Liver (tissue), 9 donors: Measurements from ENCODE around the gene ACTR1A. TPM values are rescaled to one million over a fixed set of nuclear protein-coding genes. Genes with fewer than 3 reads are reported as not detected.

Experiments
- DNase-seq: peaks from one replicate; pipeline ENCODE4 v3.0.0-alpha.2; 2017; ENCODE audit warnings: low spot score
- H3K27ac ChIP-seq, 2 donors: one replicate each; pipeline ENCODE4 v1.7.0; 2013; ENCODE audit warnings: inconsistent platforms in 2 of 2, low read length in 2 of 2, control low read depth in 1 of 2, low read depth in 1 of 2, mild to moderate bottlenecking in 1 of 2
- H3K27me3 ChIP-seq, 4 donors: one replicate each; pipeline versions ENCODE4 v1.6.1 to v1.7.0; 2013; ENCODE audit warnings: low read length in 3 of 4, inconsistent platforms in 1 of 4, mild to moderate bottlenecking in 1 of 4, moderate library complexity in 1 of 4; ENCODE audit not compliant: control insufficient read depth in 4 of 4, insufficient read depth in 4 of 4
- H3K36me3 ChIP-seq, 4 donors: one replicate each; pipeline versions ENCODE4 v1.6.1 to v1.7.0; 2013; ENCODE audit warnings: low read length in 3 of 4, mild to moderate bottlenecking in 3 of 4, low read depth in 1 of 4, moderate library complexity in 1 of 4; ENCODE audit not compliant: control insufficient read depth in 4 of 4, insufficient read depth in 3 of 4
- H3K4me1 ChIP-seq, 4 donors: one replicate each; pipeline versions ENCODE4 v1.6.1 to v1.7.0; 2013; ENCODE audit warnings: low read length in 3 of 4, mild to moderate bottlenecking in 3 of 4, moderate library complexity in 1 of 4; ENCODE audit not compliant: control insufficient read depth in 4 of 4, insufficient read depth in 4 of 4
- H3K4me3 ChIP-seq, 3 donors: one replicate each; pipeline versions ENCODE4 v1.6.1 to v1.7.0; 2013; ENCODE audit warnings: low read length in 3 of 3, control low read depth in 1 of 3, low read depth in 1 of 3, mild to moderate bottlenecking in 1 of 3
- H3K9ac ChIP-seq, 2 donors: one replicate each; pipeline ENCODE4 v1.7.0; 2013; ENCODE audit warnings: low read length in 2 of 2, mild to moderate bottlenecking in 2 of 2, moderate library complexity in 2 of 2, control low read depth in 1 of 2, low read depth in 1 of 2
- H3K9me3 ChIP-seq, 4 donors: one replicate each; pipeline versions ENCODE4 v1.6.1 to v1.7.0; 2013; ENCODE audit warnings: low read length in 3 of 4; ENCODE audit not compliant: control insufficient read depth in 4 of 4
- EGR1 ChIP-seq, 2 donors: IDR thresholded peaks; 2 replicates each; pipeline ENCODE4 v1.6.1; 2016 to 2018; ENCODE audit warnings: antibody characterized with exemption in 2 of 2, low read depth in 2 of 2
- FOXA1 ChIP-seq: IDR thresholded peaks from 2 replicates; pipeline ENCODE4 v1.6.1; 2016; ENCODE audit warnings: antibody characterized with exemption
- FOXA2 ChIP-seq: IDR thresholded peaks from 2 replicates; pipeline ENCODE4 v1.6.1; 2016; ENCODE audit warnings: antibody characterized with exemption
- GABPA ChIP-seq, 2 donors: IDR thresholded peaks in 1 of 2; conservative IDR thresholded peaks in 1 of 2; 2 replicates each; pipeline ENCODE4 v1.6.1; 2016; ENCODE audit warnings: antibody characterized with exemption in 2 of 2, mild to moderate bottlenecking in 1 of 2, moderate library complexity in 1 of 2
- HNF4A ChIP-seq, 2 donors: conservative IDR thresholded peaks; 2 replicates each; pipeline ENCODE4 v1.6.1; 2016; ENCODE audit warnings: antibody characterized with exemption in 2 of 2, mild to moderate bottlenecking in 2 of 2
- HNF4G ChIP-seq: IDR thresholded peaks from 2 replicates; pipeline ENCODE4 v1.6.1; 2016; ENCODE audit warnings: antibody characterized with exemption
- JUND ChIP-seq, 2 donors: IDR thresholded peaks; 2 replicates each; pipeline ENCODE4 v1.6.1; 2016; ENCODE audit warnings: antibody characterized with exemption in 2 of 2
- NR2F2 ChIP-seq: IDR thresholded peaks from 2 replicates; pipeline ENCODE4 v1.6.1; 2016; ENCODE audit warnings: antibody characterized with exemption
- RAD21 ChIP-seq, 2 donors: IDR thresholded peaks; 2 replicates each; pipeline ENCODE4 v1.6.1; 2016; ENCODE audit warnings: antibody characterized with exemption in 2 of 2, mild to moderate bottlenecking in 2 of 2
- RXRA ChIP-seq, 2 donors: IDR thresholded peaks; 2 replicates each; pipeline ENCODE4 v1.6.1; 2017 to 2018; ENCODE audit warnings: antibody characterized with exemption in 2 of 2, mild to moderate bottlenecking in 1 of 2
- SP1 ChIP-seq: IDR thresholded peaks from 2 replicates; pipeline ENCODE4 v1.6.1; 2018; ENCODE audit warnings: antibody characterized with exemption, mild to moderate bottlenecking
- TAF1 ChIP-seq: conservative IDR thresholded peaks from 2 replicates; pipeline ENCODE4 v1.6.1; 2016; ENCODE audit warnings: antibody characterized with exemption, mild to moderate bottlenecking
- YY1 ChIP-seq: IDR thresholded peaks from 2 replicates; pipeline ENCODE4 v1.6.1; 2016; ENCODE audit warnings: antibody characterized with exemption, mild to moderate bottlenecking
- WGBS: extraction: QIAGEN DNeasy Blood & Tissue Kit; methylation state at CpG from one replicate; pipeline ENCODE4 v1.1.7; 2013; 5-methylcytosine and 5-hydroxymethylcytosine counted together
- polyA plus RNA-seq, 2 donors: library from polyadenylated mRNA; stranded (reverse) in 1 of 2; unstranded in 1 of 2; fragments of 200-250 nt in 1 of 2; fragments of >200 nt in 1 of 2; fragmentation: Nextera tagmentation in 1 of 2; extraction: Ambion mirVana in 1 of 2; gene quantifications; one replicate each; pipeline versions ENCODE4 v1.2.1 to v1.2.3, GENCODE V29; 2013 to 2015
- total RNA-seq, 2 donors: library from RNA; depleted of rRNA; stranded (reverse); fragments of >200 nt; gene quantifications; one replicate each; pipeline ENCODE4 v1.2.3, GENCODE V29; 2014
- TF ChIP-seq, protein P1 (sequence below): IDR thresholded peaks from 2 replicates; pipeline ENCODE4 v1.6.1; 2016; ENCODE audit warnings: antibody characterized with exemption
- TF ChIP-seq, protein P2 (sequence below): IDR thresholded peaks from 2 replicates; pipeline ENCODE4 v1.6.1; 2016; ENCODE audit warnings: antibody characterized with exemption
- TF ChIP-seq, protein P3 (sequence below): fragments of 150-350 bp; IDR thresholded peaks from 2 replicates; pipeline ENCODE4 v1.5.1; 2017; ENCODE audit warnings: improper control_type of control experiment, low read depth, low read length; ENCODE audit not compliant: missing input control
- TF ChIP-seq, protein P4 (sequence below): IDR thresholded peaks from 2 replicates; pipeline ENCODE4 v1.6.1; 2016; ENCODE audit warnings: antibody characterized with exemption, mild to moderate bottlenecking
- TF ChIP-seq, protein P5 (sequence below): IDR thresholded peaks from 2 replicates; pipeline ENCODE4 v1.6.1; 2016; ENCODE audit warnings: antibody characterized with exemption
- donor health status: healthy.
- donor health status: healthy.
- donor health status: healthy.
- donor health status: healthy.
- donor health status: healthy.

ACTR1A gene
- total and polyA plus RNA-seq, 4 donors, result 24.5 to 51.9 (median 35.3) TPM

DNA sequence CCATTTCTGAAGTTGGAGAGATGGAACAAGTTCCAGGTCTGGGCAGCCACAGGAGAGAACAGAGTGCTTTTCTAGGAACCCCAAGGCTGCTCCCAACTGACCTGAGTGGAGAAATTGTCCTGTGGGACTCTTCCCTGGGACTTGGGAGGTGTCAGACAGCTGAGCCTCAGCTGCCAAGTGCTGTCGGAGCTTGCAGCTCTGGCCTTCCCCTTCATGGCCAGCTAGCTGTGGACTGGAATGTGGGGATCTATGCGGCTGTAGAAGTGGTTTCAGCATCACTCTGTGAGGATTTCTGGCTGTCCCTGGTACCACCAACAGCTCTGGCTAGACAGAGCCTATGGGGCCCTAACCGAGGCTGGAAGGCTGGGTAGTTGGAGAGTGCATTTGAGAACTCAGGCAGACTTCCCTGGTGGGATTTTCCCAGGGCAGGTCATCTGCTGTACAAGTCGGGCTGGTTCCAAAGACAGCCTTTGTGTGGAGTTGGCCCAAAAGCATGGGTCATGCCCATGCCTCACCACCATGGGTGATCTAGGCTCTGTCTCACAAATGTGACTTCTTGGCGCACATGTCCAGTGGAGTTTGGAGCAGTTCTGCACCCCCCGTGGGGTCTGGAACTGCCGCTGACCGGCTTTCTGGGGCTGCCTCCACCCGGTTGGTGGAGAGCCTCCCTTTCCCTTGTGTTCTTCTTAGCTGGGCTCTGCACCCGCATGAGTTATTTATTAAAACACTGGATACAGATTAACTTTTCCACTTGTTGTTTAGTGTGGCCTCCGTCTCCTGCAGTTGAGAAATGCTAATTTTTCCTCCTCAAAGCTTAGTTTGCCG is 12.2 kb upstream of the ACTR1A start:
- WGBS, result 56% methylated on average over 12 of the region's 12 CpGs
- no peak for DNase-seq
- no peak overlapping the region for H3K9ac ChIP-seq

More for the DNA sequence above, 12.2 kb upstream of the ACTR1A start:
- Histone ChIP-seq H3K9me3 (no peaks in the 10 kb centered on the region), H3K36me3 (peaks cover 0 to 7% (median 4%) of the 10 kb centered on the region in 4 donors), H3K27me3 (no peaks in the 10 kb centered on the region), H3K4me1 (peaks cover 4 to 16% (median 11%) of the 10 kb centered on the region in 4 donors), H3K27ac (no peak overlapping the region), H3K4me3 (no peak overlapping the region)
- TF ChIP-seq, protein P1, sequence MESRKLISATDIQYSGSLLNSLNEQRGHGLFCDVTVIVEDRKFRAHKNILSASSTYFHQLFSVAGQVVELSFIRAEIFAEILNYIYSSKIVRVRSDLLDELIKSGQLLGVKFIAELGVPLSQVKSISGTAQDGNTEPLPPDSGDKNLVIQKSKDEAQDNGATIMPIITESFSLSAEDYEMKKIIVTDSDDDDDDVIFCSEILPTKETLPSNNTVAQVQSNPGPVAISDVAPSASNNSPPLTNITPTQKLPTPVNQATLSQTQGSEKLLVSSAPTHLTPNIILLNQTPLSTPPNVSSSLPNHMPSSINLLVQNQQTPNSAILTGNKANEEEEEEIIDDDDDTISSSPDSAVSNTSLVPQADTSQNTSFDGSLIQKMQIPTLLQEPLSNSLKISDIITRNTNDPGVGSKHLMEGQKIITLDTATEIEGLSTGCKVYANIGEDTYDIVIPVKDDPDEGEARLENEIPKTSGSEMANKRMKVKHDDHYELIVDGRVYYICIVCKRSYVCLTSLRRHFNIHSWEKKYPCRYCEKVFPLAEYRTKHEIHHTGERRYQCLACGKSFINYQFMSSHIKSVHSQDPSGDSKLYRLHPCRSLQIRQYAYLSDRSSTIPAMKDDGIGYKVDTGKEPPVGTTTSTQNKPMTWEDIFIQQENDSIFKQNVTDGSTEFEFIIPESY, result no peak
- no peak for TF ChIP-seq JUND (IDR thresholded peaks at IDR 0.05)
- no peak for TF ChIP-seq GABPA (IDR thresholded peaks at IDR 0.05 in 1 of 2, conservative IDR thresholded peaks at IDR 0.05 in 1 of 2)
- no peak for TF ChIP-seq FOXA1
- TF ChIP-seq HNF4A (conservative IDR thresholded peaks at IDR 0.05), result no peak
- TF ChIP-seq, protein P2, sequence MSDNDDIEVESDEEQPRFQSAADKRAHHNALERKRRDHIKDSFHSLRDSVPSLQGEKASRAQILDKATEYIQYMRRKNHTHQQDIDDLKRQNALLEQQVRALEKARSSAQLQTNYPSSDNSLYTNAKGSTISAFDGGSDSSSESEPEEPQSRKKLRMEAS, result no peak
- no peak for TF ChIP-seq TAF1
- no peak for TF ChIP-seq RXRA (IDR thresholded peaks at IDR 0.05)
- no peak for TF ChIP-seq RAD21 (IDR thresholded peaks at IDR 0.05)
- TF ChIP-seq, protein P3, sequence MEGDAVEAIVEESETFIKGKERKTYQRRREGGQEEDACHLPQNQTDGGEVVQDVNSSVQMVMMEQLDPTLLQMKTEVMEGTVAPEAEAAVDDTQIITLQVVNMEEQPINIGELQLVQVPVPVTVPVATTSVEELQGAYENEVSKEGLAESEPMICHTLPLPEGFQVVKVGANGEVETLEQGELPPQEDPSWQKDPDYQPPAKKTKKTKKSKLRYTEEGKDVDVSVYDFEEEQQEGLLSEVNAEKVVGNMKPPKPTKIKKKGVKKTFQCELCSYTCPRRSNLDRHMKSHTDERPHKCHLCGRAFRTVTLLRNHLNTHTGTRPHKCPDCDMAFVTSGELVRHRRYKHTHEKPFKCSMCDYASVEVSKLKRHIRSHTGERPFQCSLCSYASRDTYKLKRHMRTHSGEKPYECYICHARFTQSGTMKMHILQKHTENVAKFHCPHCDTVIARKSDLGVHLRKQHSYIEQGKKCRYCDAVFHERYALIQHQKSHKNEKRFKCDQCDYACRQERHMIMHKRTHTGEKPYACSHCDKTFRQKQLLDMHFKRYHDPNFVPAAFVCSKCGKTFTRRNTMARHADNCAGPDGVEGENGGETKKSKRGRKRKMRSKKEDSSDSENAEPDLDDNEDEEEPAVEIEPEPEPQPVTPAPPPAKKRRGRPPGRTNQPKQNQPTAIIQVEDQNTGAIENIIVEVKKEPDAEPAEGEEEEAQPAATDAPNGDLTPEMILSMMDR, result no peak
- TF ChIP-seq FOXA2, result no peak
- TF ChIP-seq, protein P4, sequence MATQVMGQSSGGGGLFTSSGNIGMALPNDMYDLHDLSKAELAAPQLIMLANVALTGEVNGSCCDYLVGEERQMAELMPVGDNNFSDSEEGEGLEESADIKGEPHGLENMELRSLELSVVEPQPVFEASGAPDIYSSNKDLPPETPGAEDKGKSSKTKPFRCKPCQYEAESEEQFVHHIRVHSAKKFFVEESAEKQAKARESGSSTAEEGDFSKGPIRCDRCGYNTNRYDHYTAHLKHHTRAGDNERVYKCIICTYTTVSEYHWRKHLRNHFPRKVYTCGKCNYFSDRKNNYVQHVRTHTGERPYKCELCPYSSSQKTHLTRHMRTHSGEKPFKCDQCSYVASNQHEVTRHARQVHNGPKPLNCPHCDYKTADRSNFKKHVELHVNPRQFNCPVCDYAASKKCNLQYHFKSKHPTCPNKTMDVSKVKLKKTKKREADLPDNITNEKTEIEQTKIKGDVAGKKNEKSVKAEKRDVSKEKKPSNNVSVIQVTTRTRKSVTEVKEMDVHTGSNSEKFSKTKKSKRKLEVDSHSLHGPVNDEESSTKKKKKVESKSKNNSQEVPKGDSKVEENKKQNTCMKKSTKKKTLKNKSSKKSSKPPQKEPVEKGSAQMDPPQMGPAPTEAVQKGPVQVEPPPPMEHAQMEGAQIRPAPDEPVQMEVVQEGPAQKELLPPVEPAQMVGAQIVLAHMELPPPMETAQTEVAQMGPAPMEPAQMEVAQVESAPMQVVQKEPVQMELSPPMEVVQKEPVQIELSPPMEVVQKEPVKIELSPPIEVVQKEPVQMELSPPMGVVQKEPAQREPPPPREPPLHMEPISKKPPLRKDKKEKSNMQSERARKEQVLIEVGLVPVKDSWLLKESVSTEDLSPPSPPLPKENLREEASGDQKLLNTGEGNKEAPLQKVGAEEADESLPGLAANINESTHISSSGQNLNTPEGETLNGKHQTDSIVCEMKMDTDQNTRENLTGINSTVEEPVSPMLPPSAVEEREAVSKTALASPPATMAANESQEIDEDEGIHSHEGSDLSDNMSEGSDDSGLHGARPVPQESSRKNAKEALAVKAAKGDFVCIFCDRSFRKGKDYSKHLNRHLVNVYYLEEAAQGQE, result no peak
- TF ChIP-seq HNF4G, result no peak
- TF ChIP-seq YY1, result no peak
- TF ChIP-seq, protein P5, sequence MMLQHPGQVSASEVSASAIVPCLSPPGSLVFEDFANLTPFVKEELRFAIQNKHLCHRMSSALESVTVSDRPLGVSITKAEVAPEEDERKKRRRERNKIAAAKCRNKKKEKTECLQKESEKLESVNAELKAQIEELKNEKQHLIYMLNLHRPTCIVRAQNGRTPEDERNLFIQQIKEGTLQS, result no peak
- no peak for TF ChIP-seq NR2F2
- no peak for TF ChIP-seq SP1
- TF ChIP-seq EGR1 (IDR thresholded peaks at IDR 0.05; ENCODE audit: low read depth in 2 of 2), result no peak
